Natural killer cell (primary cell): ENCODE results near the gene RHOBTB1. TPM values are rescaled to one million over a fixed set of nuclear protein-coding genes. Genes with fewer than 3 reads are reported as not detected.
A peak's percentile ranks its signal among the peaks of the same experiment; 100 is the strongest.

Experiments
- ATAC-seq, 3 donors: fragments of 150-1000 bp in 2 of 3; fragments of 200-7000 bp in 1 of 3; cut with Tn5 transposase; 1 replicate in 1 of 3; 2 replicates in 2 of 3; pipeline ENCODE4 v1.10.0; 2021; ENCODE audit warnings: mild to moderate bottlenecking in 2 of 3, moderate library complexity in 2 of 3
- DNase-seq, 2 donors: peaks; one replicate each; pipeline versions ENCODE4 v3.0.0 to v3.0.0-alpha.2; 2013 to 2021; ENCODE audit warnings: mixed read lengths in 1 of 2
- H3K27ac ChIP-seq: one replicate; pipeline ENCODE4 v1.5.1; 2013; ENCODE audit warnings: mild to moderate bottlenecking, low read length
- H3K27me3 ChIP-seq: one replicate; pipeline ENCODE4 v1.6.1; 2013; ENCODE audit warnings: low read length; ENCODE audit not compliant: control insufficient read depth, insufficient read depth
- H3K36me3 ChIP-seq: one replicate; pipeline ENCODE4 v1.6.1; 2013; ENCODE audit warnings: low read length; ENCODE audit not compliant: control insufficient read depth, insufficient read depth
- H3K4me1 ChIP-seq: one replicate; pipeline ENCODE4 v1.6.1; 2013; ENCODE audit warnings: low read length; ENCODE audit not compliant: control insufficient read depth, insufficient read depth
- H3K4me3 ChIP-seq: one replicate; pipeline ENCODE4 v1.5.1; 2013; ENCODE audit warnings: low read length
- H3K9me3 ChIP-seq: one replicate; pipeline ENCODE4 v1.6.1; 2013; ENCODE audit warnings: low read length; ENCODE audit not compliant: control insufficient read depth, insufficient read depth
- H3K27ac Mint-ChIP-seq, 2 donors: one replicate each; pipeline ENCODE4 v1.8.0; 2022; ENCODE audit warnings: mild to moderate bottlenecking in 2 of 2, mixed read lengths in 2 of 2, moderate library complexity in 1 of 2
- H3K27me3 Mint-ChIP-seq, 2 donors: one replicate each; pipeline ENCODE4 v1.8.0; 2022; ENCODE audit warnings: low read depth in 2 of 2, mixed read lengths in 2 of 2
- H3K36me3 Mint-ChIP-seq: one replicate; pipeline ENCODE4 v1.8.0; 2022; ENCODE audit warnings: mixed read lengths
- H3K4me1 Mint-ChIP-seq, 2 donors: one replicate each; pipeline ENCODE4 v1.8.0; 2022; ENCODE audit warnings: mixed read lengths in 2 of 2
- H3K4me3 Mint-ChIP-seq: one replicate; pipeline ENCODE4 v1.8.0; 2022; ENCODE audit warnings: mild to moderate bottlenecking, moderate library complexity, mixed read lengths
- H3K9me3 Mint-ChIP-seq, 2 donors: one replicate each; pipeline ENCODE4 v1.8.0; 2022; ENCODE audit warnings: mixed read lengths in 2 of 2
- WGBS: methylation state at CpG from one replicate; pipeline ENCODE4 v1.1.7; 2013; ENCODE audit warnings: missing lambda C conversion rate; ENCODE audit not compliant: insufficient coverage; 5-methylcytosine and 5-hydroxymethylcytosine counted together
- intact Hi-C: fragments of 100-400 bp; cut with micrococcal nuclease; formaldehyde crosslinking; loops from one replicate; pipeline ENCODE4 v1.14.2; 2022
- total RNA-seq, 4 donors: library from RNA; stranded (reverse); fragments of 120-200 nt in 1 of 4; gene quantifications; one replicate each; pipeline versions ENCODE4 v1.2.3 to v1.2.4, GENCODE V29; 2013 to 2022
- TF ChIP-seq, protein P1 (sequence below): fragments of 200-600 bp; IDR thresholded peaks from one replicate; pipeline ENCODE4 v1.8.0; 2022; ENCODE audit warnings: antibody characterized with exemption

Gene RHOBTB1
- total RNA-seq, 3 donors from 2014 or later (not counting 1 experiment from before 2014, with no cell fraction given), result 0.97 to 1.9 (median 1.1) TPM

DNA sequence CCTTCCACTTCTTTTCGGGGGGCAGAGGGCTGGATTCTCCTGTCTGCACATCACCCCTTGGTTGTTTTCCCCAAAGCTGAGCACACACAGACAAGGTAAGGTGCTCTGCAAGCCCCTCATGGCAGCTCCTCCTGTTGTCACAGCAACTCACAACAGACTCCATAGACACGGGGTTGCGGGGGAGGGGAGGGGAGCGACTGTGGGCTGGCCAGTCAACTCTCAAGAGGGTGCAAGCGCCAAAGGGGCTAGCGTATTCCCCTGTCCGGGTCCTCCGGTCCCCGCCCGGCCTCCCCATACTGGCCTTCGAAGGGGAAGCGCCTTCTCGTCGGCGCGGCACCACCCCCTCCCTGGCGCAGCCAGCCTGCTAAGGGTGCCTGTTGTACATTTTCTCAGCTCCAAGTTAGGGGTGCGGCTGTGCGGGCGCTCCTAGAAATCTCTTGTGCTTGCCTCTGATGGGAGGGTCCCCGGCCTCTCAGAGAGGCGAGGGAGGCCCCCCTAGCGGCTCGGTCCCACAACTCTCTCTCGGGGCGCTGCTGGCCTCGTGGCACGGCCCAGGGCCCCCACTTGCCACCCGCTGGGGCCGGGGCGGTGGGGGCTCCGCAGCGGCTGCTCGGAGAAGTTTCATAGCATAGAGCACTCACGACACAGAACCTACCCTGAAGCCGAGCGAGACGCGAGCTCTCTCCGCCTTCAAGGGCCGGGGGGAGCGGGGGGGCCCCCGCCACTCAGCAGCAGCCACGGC, 498 bp downstream of the RHOBTB1 start:
- H3K4me1 Mint-ChIP-seq, result peaks cover 7 to 16% of the 10 kb centered on the region in 2 donors
- no peaks in the 10 kb centered on the region for H3K36me3 ChIP-seq
- no peak overlapping the region for H3K27ac Mint-ChIP-seq
- H3K4me1 ChIP-seq, result peaks cover 19% of the 10 kb centered on the region
- TF ChIP-seq, protein P1, sequence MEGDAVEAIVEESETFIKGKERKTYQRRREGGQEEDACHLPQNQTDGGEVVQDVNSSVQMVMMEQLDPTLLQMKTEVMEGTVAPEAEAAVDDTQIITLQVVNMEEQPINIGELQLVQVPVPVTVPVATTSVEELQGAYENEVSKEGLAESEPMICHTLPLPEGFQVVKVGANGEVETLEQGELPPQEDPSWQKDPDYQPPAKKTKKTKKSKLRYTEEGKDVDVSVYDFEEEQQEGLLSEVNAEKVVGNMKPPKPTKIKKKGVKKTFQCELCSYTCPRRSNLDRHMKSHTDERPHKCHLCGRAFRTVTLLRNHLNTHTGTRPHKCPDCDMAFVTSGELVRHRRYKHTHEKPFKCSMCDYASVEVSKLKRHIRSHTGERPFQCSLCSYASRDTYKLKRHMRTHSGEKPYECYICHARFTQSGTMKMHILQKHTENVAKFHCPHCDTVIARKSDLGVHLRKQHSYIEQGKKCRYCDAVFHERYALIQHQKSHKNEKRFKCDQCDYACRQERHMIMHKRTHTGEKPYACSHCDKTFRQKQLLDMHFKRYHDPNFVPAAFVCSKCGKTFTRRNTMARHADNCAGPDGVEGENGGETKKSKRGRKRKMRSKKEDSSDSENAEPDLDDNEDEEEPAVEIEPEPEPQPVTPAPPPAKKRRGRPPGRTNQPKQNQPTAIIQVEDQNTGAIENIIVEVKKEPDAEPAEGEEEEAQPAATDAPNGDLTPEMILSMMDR, result no peak
- H3K9me3 Mint-ChIP-seq, result no peaks in the 10 kb centered on the region
- ATAC-seq (peak; percentile 53 to 67 (median 65)), DNase-seq (peak; percentile 5 to 16)
- H3K4me3 ChIP-seq, result peak overlapping the region; percentile 32
- H3K36me3 Mint-ChIP-seq, result no peaks in the 10 kb centered on the region
- peak overlapping the region; percentile 63 for H3K4me3 Mint-ChIP-seq
- WGBS, result under 1% methylated on average over 44 of the region's 44 CpGs
- no peaks in the 10 kb centered on the region for H3K9me3 ChIP-seq
- H3K27ac ChIP-seq, result no peak overlapping the region
- H3K27me3 Mint-ChIP-seq, result peaks cover 22 to 63% of the 10 kb centered on the region in 2 donors
- peaks cover 5% of the 10 kb centered on the region for H3K27me3 ChIP-seq
- intact Hi-C loops, result no loop called here

- Histone ChIP-seq H3K4me3 (peak overlapping the region; percentile 32), H3K4me1 (peaks cover 19% of the 10 kb centered on the region), H3K27me3 (peaks cover 5% of the 10 kb centered on the region), H3K9me3 (no peaks in the 10 kb centered on the region), H3K36me3 (no peaks in the 10 kb centered on the region), H3K27ac (no peak overlapping the region)
- intact Hi-C loops, result no loop called here
- DNase-seq (peak in 1 of 2 donors; percentile 35), ATAC-seq (peak; percentile 34 to 57 (median 49))
- WGBS, result 1% methylated on average over 12 of the region's 13 CpGs
- no peak overlapping the region for H3K27ac Mint-ChIP-seq
- no peaks in the 10 kb centered on the region for H3K9me3 Mint-ChIP-seq
- H3K27me3 Mint-ChIP-seq, result peaks cover 19 to 61% of the 10 kb centered on the region in 2 donors
- peak overlapping the region; percentile 63 for H3K4me3 Mint-ChIP-seq
- H3K4me1 Mint-ChIP-seq, result peaks cover 7 to 16% of the 10 kb centered on the region in 2 donors
- TF ChIP-seq, protein P1, result no peak
- no peaks in the 10 kb centered on the region for H3K36me3 Mint-ChIP-seq
These were observed 1.1 kb downstream of the RHOBTB1 start for GRCh38 chr10:60942788-60943315.

DNA sequence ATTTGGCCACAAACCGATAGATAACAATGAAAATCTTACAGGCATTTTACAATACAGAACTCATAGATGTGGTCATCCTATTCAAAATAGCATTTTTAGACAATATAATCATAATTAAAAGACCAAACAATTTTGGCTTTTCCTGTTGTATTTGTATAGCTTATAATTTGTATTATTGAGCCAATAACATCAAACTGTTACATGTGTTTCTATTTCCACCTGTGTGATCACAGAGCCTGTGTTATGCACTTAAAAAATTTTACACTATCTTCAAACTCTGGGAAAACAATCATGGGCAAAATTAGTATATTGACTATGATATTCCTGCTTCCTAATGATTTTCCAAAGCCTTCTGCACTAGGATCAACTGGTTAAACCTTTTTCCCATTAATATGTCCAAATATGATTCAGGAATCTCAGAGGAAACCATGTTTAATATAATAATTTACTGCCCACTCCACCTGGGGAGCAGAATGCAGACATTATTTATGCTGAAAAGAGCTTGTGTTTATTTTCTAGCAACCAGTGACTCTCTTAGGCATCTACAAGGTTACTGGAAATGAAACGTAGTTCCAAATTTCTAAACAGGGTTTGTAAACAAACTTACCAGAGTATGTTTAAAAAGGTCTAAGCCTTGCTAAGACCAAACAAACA, 1.7 kb downstream of the RHOBTB1 start:
- H3K9me3 ChIP-seq, result no peaks in the 10 kb centered on the region
- H3K4me1 Mint-ChIP-seq, result peaks cover 7 to 16% of the 10 kb centered on the region in 2 donors
- no peaks in the 10 kb centered on the region for H3K36me3 ChIP-seq
- H3K27ac ChIP-seq, result no peak overlapping the region
- peak overlapping the region; percentile 63 for H3K4me3 Mint-ChIP-seq
- no peak for ATAC-seq
- 63% methylated on average over 2 of the region's 2 CpGs for WGBS
- H3K36me3 Mint-ChIP-seq, result no peaks in the 10 kb centered on the region
- peaks cover 19% of the 10 kb centered on the region for H3K4me1 ChIP-seq
- peak overlapping the region; percentile 32 for H3K4me3 ChIP-seq
- H3K9me3 Mint-ChIP-seq, result no peaks in the 10 kb centered on the region
- no peak overlapping the region for H3K27ac Mint-ChIP-seq
- intact Hi-C loops, result no loop called here
- H3K27me3 ChIP-seq, result peaks cover 5% of the 10 kb centered on the region
- DNase-seq, result no peak
- TF ChIP-seq, protein P1, result no peak
- H3K27me3 Mint-ChIP-seq, result peaks cover 19 to 60% of the 10 kb centered on the region in 2 donors
